ENCODE measurements around the gene PIGQ.

Gene PIGQ

DNA sequence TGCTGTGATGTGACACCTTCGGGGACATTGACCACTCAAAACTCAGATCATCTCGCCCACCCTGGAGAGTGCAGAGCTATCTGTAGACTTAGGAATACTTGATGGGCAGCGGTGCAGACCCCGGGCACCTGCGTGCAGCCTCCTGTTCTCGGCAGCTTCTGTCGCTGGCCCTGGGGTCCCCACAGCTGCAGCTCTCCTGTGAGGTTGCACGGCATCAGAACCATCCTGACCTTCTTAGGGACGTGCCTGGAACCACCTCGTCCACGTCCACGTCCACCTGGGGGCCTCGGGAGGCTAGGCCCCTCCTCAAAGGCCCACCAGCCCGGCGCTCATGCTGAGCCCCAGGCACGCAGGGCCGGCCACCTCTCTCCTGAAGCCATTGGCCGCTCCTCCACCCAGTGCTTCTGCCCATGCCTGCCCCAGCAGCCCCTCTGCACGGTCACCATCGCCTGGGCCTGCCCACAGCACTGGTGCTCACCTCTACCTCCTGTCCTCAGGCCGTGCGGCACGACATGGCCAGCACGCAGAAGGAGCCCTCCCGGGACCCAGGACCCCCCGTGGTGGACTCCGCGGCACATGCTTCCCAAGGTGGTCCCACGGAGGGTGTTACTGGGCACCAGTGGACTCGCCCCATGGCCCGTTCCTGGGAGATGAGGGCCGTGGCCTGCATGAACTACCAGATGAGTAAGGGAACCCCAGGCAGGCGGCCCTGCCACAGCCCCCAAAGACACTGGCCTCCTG lies 58.7 kb downstream of the PIGQ start:
- DNase-seq (ENCODE audit: low spot score), result no peak

DNA sequence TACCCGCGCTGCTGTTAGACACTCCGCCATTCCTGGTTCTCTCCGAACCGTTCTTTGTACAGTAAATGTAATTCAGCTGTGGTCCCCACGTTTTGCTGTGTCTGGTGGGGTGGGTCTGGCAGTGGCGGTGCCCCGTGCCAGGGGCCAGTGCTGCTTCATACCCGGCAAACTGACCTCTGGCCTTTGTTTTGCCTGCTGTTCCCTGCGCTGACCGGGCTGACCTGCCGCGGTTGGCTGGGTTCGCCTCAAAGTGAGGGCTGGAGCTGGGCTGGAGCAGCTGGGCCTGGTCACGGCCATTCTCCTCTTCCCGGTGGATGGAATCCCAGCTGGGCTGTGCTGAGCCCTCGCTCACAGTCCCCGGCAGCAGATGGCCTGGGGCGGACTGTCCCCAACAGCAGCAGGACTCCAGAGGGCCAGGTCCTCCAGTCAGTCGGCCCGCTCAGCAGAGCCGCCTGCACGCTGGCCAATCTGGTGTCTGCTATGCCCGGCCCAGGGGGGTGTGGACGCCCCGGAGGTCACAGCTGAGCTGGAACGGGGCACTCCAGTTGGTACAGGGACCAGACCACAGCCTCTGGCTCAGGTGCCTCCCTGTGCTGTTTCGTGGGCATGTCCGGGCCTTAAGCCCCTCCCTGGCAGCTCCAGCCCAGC lies 59.5 kb downstream of the PIGQ start:
- DNase-seq (ENCODE audit: low spot score), result no peak

DNA sequence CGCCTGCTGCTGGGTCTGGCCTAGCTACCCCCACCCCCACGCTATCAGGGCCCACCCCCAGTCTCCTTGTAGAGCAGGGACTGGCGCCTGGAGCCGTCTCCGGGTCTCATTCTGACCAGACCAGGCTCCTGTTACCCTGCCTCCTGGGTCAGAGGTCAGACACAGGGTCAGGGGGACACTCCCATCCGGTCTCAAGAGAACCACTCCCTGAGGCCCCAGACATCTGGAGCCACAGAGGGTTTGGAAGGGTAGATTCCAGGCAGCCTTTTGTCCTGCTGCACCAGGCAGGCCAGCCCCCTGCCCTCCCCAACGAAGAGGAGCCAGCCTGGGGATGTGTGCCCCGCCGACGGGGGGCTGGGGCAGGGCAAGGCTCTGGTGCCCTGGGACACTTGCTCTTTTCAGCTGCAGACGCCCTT lies 60.1 kb downstream of the PIGQ start:
- no peak for DNase-seq (ENCODE audit: low spot score)

DNA sequence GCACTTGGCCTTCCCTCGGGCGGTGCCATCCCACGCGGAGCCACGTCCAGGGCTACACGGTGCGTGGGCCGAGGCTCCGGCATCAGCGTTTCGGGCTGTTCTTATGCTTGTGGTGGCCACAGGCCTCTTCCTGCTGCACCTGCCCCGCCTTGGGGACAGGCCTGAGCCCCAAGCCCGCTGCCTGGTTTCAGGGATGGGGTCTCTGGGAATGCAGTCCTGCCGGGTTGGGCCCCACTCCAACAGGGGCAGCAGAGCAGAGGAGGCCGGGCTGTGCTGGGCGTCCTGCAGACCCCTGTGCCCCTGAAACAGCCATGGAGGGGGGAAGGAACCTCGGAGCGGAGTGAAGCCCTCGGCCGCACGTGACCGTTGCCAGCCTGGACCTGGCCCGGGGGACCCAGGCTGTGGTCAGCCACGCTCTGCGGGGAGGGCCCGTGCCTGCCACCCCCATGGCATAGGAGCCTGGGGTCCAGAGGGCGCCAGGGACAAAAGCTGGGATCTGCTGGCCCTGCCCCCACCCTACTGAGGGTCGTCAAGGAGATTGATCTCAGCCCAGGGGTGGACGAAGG lies 60.6 kb downstream of the PIGQ start:
- DNase-seq (ENCODE audit: low spot score), result no peak

DNA sequence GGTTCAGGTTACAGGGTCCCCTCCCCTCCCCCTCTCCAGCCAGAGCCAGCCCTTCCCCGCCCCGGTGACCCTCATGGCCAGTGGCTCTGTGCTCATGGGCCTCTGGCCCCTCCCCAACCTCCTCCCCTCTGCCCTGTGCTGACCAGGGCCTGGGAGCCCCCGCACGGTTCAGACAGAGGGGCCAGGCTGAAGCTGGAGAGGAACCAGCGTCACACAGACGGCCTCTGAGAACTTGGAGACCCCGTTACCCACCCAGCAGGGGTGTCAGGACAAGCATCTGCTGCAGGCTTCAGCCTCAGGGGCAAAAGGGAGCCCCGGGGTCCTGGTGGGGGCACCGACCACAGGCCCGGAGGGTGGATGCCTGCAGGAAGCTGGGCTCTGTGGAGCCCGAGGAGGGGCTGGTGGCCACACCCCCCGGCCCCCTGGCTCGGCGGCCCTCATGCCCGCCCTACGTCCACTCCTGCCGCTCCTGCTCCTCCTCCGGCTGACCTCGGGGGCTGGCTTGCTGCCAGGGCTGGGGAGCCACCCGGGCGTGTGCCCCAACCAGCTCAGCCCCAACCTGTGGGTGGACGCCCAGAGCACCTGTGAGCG lies 61.1 kb downstream of the PIGQ start, which contains the start of gene WFIKKN1:
Gene WFIKKN1, plus strand, starts transcription at position 171 of the 591 bp plus-strand sequence. Its CDS starts 269 bp downstream, at position 440.
- no peak for DNase-seq (ENCODE audit: low spot score)

DNA sequence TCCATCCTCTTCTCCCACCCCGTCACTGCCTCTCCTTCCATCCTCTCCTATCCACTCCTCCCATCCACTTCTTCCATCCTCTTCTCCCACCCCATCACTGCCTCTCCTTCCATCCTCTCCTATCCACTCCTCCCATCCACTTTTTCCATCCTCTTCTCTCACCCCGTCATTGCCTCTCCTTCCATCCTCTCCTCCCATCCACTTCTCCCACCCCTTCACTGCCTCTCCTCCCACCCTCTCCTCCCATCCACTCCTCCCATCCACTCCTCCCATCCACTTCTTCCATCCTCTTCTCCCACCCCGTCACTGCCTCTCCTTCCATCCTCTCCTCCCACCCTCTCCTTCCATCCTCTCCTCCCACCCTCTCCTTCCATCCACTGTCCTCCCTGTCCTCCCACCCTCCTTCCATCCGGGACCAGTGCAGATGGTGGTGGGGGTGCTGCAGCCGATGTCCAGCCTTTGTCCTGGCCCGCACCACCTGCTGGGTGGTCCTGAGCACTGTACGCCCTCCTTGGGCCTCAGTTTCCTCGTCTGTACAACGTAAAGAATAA lies 62.1 kb downstream of the PIGQ start:
- no peak for DNase-seq (ENCODE audit: low spot score)

DNA sequence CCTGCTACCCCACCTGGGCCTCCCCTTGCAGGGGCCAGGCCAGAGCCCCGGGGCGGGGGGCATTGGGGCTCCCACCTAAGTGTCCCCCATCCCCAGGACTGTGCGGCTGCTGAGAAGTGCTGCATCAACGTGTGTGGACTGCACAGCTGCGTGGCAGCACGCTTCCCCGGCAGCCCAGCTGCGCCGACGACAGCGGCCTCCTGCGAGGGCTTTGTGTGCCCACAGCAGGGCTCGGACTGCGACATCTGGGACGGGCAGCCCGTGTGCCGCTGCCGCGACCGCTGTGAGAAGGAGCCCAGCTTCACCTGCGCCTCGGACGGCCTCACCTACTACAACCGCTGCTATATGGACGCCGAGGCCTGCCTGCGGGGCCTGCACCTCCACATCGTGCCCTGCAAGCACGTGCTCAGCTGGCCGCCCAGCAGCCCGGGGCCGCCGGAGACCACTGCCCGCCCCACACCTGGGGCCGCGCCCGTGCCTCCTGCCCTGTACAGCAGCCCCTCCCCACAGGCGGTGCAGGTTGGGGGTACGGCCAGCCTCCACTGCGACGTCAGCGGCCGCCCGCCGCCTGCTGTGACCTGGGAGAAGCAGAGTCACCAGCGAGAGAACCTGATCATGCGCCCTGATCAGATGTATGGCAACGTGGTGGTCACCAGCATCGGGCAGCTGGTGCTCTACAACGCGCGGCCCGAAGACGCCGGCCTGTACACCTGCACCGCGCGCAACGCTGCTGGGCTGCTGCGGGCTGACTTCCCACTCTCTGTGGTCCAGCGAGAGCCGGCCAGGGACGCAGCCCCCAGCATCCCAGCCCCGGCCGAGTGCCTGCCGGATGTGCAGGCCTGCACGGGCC lies 62.9 kb downstream of the PIGQ start:
- no peak for DNase-seq (ENCODE audit: low spot score)

DNA sequence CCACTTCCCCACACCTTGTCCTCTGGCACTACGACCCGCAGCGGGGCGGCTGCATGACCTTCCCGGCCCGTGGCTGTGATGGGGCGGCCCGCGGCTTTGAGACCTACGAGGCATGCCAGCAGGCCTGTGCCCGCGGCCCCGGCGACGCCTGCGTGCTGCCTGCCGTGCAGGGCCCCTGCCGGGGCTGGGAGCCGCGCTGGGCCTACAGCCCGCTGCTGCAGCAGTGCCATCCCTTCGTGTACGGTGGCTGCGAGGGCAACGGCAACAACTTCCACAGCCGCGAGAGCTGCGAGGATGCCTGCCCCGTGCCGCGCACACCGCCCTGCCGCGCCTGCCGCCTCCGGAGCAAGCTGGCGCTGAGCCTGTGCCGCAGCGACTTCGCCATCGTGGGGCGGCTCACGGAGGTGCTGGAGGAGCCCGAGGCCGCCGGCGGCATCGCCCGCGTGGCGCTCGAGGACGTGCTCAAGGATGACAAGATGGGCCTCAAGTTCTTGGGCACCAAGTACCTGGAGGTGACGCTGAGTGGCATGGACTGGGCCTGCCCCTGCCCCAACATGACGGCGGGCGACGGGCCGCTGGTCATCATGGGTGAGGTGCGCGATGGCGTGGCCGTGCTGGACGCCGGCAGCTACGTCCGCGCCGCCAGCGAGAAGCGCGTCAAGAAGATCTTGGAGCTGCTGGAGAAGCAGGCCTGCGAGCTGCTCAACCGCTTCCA lies 63.7 kb downstream of the PIGQ start:
- DNase-seq (ENCODE audit: low spot score), result no peak
